Lung (tissue), 12 donors: Measurements from ENCODE around the gene RNF167. TPM values are rescaled to one million over a fixed set of nuclear protein-coding genes. Genes with fewer than 3 reads are reported as not detected.

ENCODE experiments used
- ATAC-seq: fragments of 200-7000 bp; cut with Tn5 transposase; one replicate; pipeline ENCODE4 v1.9.1; 2020; ENCODE audit warnings: moderate number of reproducible peaks; ENCODE audit not compliant: insufficient read depth, low FRiP score
- DNase-seq, 3 donors: peaks; one replicate each; pipeline ENCODE4 v3.0.0-alpha.2; 2013 to 2017
- H3K27ac ChIP-seq, 2 donors: one replicate each; pipeline ENCODE4 v1.5.1; 2013; ENCODE audit warnings: mild to moderate bottlenecking in 2 of 2, moderate library complexity in 2 of 2, control low read depth in 1 of 2, inconsistent platforms in 1 of 2, low read depth in 1 of 2, low read length in 1 of 2
- H3K27me3 ChIP-seq, 3 donors: one replicate each; pipeline ENCODE4 v1.5.1; 2013; ENCODE audit warnings: low read length in 2 of 3; ENCODE audit not compliant: control insufficient read depth in 3 of 3, insufficient read depth in 3 of 3
- H3K36me3 ChIP-seq, 4 donors: one replicate each; pipeline ENCODE4 v1.5.1; 2013; ENCODE audit warnings: low read length in 4 of 4, mild to moderate bottlenecking in 1 of 4, moderate library complexity in 1 of 4; ENCODE audit not compliant: control insufficient read depth in 4 of 4, insufficient read depth in 4 of 4
- H3K4me1 ChIP-seq, 5 donors: one replicate each; pipeline ENCODE4 v1.5.1; 2013; ENCODE audit warnings: low read length in 5 of 5, mild to moderate bottlenecking in 2 of 5, moderate library complexity in 1 of 5; ENCODE audit not compliant: control insufficient read depth in 5 of 5, insufficient read depth in 5 of 5
- H3K4me3 ChIP-seq: one replicate; pipeline ENCODE4 v1.5.1; 2013; ENCODE audit warnings: mild to moderate bottlenecking, control low read depth, moderate library complexity
- H3K9ac ChIP-seq, 2 donors: one replicate each; pipeline ENCODE4 v1.5.1; 2013; ENCODE audit warnings: low read length in 2 of 2, control low read depth in 1 of 2; ENCODE audit not compliant: insufficient read depth in 1 of 2
- H3K9me3 ChIP-seq, 4 donors: one replicate each; pipeline ENCODE4 v1.5.1; 2013; ENCODE audit warnings: low read length in 3 of 4, mild to moderate bottlenecking in 1 of 4, moderate library complexity in 1 of 4; ENCODE audit not compliant: control insufficient read depth in 4 of 4, insufficient read depth in 3 of 4
- CTCF ChIP-seq: IDR thresholded peaks from 2 replicates; pipeline ENCODE4 v1.5.1; 2012; ENCODE audit warnings: mild to moderate bottlenecking; ENCODE audit errors: control extremely low read depth, extremely low read depth
- WGBS, 2 donors: extraction: QIAGEN DNeasy Blood & Tissue Kit; methylation state at CpG; one replicate each; pipeline ENCODE4 v1.1.7; 2013; 5-methylcytosine and 5-hydroxymethylcytosine counted together
- polyA plus RNA-seq, 2 donors: library from polyadenylated mRNA; stranded (reverse); fragments of 200-250 nt; gene quantifications; one replicate each; pipeline ENCODE4 v1.2.1, GENCODE V29; 2013
- total RNA-seq, 2 donors: library from RNA; depleted of rRNA in 1 of 2; stranded (reverse); fragments of >200 nt in 1 of 2; gene quantifications; one replicate each; pipeline ENCODE4 v1.2.1, GENCODE V29; 2014 to 2021
- donor health status: control.
- donor health status: control.
- donor health status: Bipolar disorder and iron deficiency.
- donor health status: healthy.
- donor health status: DM: yes; HTN: yes; CAD: no.

Gene RNF167
- total and polyA plus RNA-seq, 4 donors = 30.8 to 142 (median 97.0) TPM

GRCh38 chr17:4948931-4949320 is 8.9 kb downstream of the RNF167 start:
- Histone ChIP-seq H3K9ac (peak overlapping the region in 1 of 2 donors; percentile 65), H3K27ac (peak overlapping the region; percentile 91 to 97), H3K4me3 (peak overlapping the region; percentile 53), H3K4me1 (peaks cover 2 to 30% (median 18%) of the 10 kb centered on the region in 5 donors), H3K36me3 (peaks cover 7 to 20% (median 16%) of the 10 kb centered on the region in 4 donors), H3K27me3 (no peaks in the 10 kb centered on the region), H3K9me3 (no peaks in the 10 kb centered on the region)
- ATAC-seq = peak; percentile 55
- TF ChIP-seq CTCF = no peak
- WGBS, 2 donors = 1% methylated on average over 29 to 40 of the region's 40 CpGs
- peak; percentile 90 to 97 (median 94) for DNase-seq

- peak; percentile 16 for ATAC-seq
- Histone ChIP-seq H3K27me3 (no peaks in the 10 kb centered on the region), H3K4me3 (peak overlapping the region; percentile 53), H3K36me3 (peaks cover 7 to 18% (median 14%) of the 10 kb centered on the region in 4 donors), H3K9me3 (no peaks in the 10 kb centered on the region), H3K27ac (peak overlapping the region; percentile 91 to 97), H3K4me1 (peaks cover 2 to 30% (median 18%) of the 10 kb centered on the region in 5 donors), H3K9ac (peak overlapping the region in 1 of 2 donors; percentile 65)
- TF ChIP-seq CTCF = no peak
- peak; percentile 35 to 73 (median 62) for DNase-seq
- WGBS, 2 donors = 0 to 1% methylated on average over 53 to 75 of the region's 75 CpGs
These were observed 9.4 kb downstream of the RNF167 start for GRCh38 chr17:4949321-4950074.

GRCh38 chr17:4950075-4950745 is 10.1 kb downstream of the RNF167 start:
- H3K9me3 ChIP-seq = no peaks in the 10 kb centered on the region
- WGBS, 2 donors = 4% methylated on average over 43 to 52 of the region's 52 CpGs
- H3K4me3 ChIP-seq = peak overlapping the region; percentile 28
- H3K27me3 ChIP-seq = no peaks in the 10 kb centered on the region
- peaks cover 7 to 15% (median 9%) of the 10 kb centered on the region in 4 donors for H3K36me3 ChIP-seq
- H3K9ac ChIP-seq = peak overlapping the region in 1 of 2 donors; percentile 12
- peak; percentile 49 to 67 (median 62) for DNase-seq
- H3K27ac ChIP-seq = peak overlapping the region; percentile 94 to 98
- peaks cover 2 to 30% (median 16%) of the 10 kb centered on the region in 5 donors for H3K4me1 ChIP-seq
- TF ChIP-seq CTCF = no peak
- ATAC-seq = peak; percentile 16
